Panc1 (cell line): ENCODE data around the gene IGDCC3.

Experiments
- CTCF ChIP-seq: fragments of 450-650 bp; IDR thresholded peaks from 2 replicates; pipeline ENCODE4 v1.5.1; 2017; ENCODE audit warnings: mild to moderate bottlenecking
- POLR2AphosphoS5 ChIP-seq: IDR thresholded peaks from 2 replicates; pipeline ENCODE4 v1.6.1; 2012; ENCODE audit warnings: mild to moderate bottlenecking, low read depth, low read length, moderate library complexity
- REST ChIP-seq, 2 experiments: IDR thresholded peaks; 2 replicates each; pipeline ENCODE4 v1.6.1; 2011 to 2012; ENCODE audit warnings: low read depth in 2 of 2, control low read depth in 1 of 2, low read length in 1 of 2, mild to moderate bottlenecking in 1 of 2, moderate library complexity in 1 of 2; ENCODE audit not compliant: insufficient read depth in 1 of 2
- TCF7L2 ChIP-seq: IDR thresholded peaks from 2 replicates; pipeline ENCODE4 v1.6.1; 2011; ENCODE audit warnings: mild to moderate bottlenecking, low read depth, low read length, inconsistent platforms

- TF ChIP-seq CTCF: peak; percentile 91
- TF ChIP-seq POLR2AphosphoS5: no peak
- no peak for TF ChIP-seq REST (IDR thresholded peaks at IDR 0.05; ENCODE audit: insufficient read depth in 1 of 2, low read depth in 2 of 2, low read length in 1 of 2)
- 0 out of 2 replicates have a peak, but pooled peaks have one; percentile 27 for TF ChIP-seq TCF7L2
These were observed 7.4 kb upstream of the IGDCC3 start for GRCh38 chr15:65384895-65385869.
